HG03565 (cell line): ENCODE results near the gene ATRN.

ENCODE experiments used
- ATAC-seq: cut with Tn5 transposase; IDR thresholded peaks from one replicate; pipeline ENCODE4 v1.9.1; 2021; ENCODE audit warnings: mild to moderate bottlenecking, moderate library complexity; ENCODE audit not compliant: unreplicated experiment

The ATRN gene

DNA sequence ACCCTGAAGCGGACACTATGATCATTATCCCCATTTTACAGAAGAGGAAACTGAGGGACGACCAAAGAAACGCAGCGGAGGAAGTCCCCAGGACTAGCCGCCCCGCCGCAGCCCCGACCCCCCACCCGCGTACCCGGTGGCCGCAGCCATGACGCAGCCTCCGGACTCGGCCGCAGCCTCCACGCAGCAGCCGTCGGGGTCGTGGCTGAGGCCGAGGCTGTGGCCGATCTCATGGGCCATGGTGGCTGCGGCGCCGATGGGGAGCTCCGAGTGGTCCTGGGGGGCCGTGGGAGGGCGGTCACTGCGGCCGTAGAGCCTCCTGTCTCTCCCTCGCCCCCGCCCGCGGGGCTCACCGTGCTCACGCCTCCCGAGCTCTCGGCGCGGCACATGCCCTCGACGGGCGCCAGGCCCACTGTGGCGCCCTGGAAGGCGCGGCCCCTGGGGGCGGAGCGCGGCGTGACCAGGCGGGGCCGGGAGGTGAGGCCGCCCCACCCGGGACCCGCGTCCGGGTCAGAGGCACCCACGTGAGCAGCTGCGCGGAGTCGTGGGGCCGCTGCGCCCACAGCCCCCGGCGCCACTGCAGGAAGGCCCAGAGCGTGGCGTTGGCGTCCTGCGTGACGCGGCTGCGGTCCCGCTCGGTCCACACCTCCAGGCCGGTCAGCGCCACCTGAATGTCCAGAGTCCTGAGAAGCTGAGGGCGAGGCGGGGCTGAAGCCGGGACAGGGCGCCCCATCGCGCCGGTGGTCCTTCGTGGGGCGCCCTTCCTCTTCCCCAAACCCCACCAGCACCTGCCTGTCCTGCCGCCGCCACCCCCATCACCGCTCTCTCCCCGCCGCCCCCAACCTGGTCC lies 202.6 kb downstream of the ATRN start:
- no peak for ATAC-seq

DNA sequence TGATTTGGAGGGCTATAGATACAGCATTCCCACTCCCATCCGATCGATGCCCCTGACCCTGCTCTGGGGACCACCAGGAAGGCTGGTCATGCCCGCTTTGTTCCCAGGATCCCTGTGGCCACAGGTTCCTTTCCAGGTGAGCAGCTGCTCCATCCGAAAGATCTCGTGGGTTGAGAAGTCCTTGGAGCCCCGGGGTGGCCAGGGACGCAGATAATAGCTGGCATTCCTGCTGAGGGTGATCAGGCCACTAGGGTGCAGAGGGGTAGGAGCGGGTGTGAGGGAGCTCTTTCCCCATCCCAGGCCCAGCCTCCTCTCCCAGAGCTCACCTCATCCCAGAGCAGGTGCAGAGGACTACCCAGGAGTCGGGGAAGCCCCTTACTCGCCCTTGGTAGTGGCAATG lies 203.6 kb downstream of the ATRN start:
- ATAC-seq, result no peak

DNA sequence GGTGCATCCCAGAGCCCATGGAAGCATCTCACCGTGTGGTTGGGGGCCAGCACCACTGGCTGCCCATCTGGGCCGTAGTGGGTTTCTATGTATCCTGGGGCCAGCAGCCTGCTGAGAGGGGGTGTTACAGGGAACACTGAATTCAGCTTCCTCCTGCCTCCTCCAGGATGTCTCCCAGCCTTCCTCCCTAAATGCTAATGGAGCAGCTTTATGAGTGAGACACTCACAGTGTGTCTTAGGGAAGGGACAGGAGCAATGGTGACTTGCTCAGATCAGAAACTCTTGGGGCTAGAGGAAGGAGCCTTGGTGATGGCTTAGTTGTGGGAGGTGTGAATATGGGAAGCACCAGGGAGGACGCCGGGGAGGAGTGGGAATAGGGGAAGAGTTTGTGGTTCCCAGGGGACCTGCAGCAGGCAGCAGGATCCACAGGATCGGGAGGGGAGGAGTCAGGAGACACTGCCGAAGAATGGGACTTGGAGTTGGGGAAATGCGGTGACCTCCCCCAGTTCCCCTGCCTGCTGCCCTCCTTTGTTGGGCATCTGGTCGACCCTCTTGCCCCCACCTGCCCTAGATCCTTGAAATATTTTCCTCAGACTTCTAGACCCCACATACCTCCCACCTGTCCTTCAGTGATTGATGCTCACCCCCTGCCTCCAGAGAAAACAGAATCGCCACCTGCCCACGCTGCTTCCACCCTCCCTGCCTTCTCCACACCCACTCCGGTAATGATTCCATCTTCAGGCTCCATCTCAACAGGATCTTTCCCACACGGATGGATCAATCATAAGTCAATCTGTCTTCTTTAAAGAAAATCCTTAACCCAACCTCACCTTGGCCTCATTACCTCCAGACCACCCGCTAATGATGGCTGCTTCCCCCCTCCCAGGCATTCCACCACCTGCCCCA lies 204.4 kb downstream of the ATRN start:
- ATAC-seq, result no peak

DNA sequence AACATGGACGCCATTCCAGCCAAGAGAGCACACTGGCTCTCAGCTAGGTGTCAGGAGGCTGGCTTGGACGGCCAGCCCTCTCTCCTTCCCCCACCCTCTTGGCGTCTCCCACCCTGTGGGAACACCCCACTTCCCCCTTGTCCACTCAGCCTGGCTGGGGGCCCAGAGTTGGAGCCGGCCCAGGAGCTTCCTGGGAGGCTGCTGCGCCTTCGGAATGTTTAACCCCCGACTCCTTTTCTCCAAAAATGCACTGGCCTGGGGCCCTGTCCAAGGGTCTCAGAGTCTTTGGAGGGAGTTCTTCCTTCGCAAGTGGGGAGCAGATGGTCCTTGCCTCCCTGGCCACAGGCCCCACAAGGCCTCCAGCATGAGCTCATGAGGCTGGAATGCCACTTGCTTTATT lies 206.9 kb downstream of the ATRN start:
- ATAC-seq, result no peak

DNA sequence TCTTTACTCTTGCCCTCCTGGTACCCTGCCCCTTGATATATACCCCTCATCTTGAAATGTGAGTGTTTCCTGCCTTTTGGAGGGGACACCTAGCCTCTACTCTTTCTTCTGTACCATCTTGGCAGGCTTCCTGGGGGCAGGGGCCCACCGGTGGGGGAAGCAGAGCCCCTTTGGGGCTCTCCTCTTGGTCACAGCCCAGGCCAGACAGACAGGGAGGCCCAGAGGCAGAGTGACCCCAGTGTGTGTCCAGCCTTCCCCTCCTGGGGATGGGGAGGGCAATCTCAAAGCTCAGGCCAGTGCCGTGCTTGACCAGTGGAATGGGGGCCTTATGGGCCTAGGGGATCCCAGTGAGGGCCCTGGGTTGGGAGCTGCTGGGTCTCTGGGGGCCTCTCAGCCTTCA lies 207.4 kb downstream of the ATRN start:
- no peak for ATAC-seq

DNA sequence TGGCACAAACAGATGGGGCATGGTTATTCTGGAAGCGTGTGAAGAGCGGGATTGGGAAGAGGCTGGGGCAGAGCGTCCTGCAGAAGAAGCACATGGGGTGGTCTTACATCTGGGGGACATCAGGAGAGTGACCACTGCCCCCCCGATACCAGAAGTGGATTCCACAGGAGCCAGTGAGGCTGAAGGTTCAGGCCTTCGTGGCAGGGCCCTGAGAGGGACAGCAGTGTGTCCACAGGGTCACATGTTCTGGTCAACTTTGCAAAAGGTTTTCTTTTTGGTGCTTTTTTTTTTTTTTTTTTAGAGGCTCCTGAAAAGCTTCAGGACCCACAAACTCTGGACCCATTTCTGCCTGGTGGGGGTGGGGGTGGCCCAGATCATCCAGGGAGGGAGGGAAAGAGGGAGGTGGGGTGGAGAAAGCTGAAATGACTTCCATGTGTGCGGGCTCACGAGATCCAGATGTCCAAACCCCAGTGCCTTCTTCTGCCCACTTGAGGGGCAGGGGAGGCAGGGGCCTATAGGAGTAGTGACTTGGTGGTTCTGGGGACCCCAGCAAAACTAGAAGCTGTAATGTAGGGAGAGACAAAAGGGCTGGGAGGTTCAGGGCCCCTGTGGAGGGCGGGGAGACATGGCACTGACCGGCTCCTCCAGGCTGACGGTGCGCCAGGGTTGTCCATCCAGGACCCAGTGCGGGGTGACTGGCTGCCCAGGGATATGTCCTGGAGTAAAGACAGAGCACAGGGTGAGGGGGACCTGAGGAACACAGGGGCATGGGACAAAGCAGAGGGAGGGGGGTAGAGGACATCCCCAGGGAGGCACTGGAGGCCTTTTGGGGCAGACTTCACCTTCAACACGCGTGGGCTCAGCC lies 208.3 kb downstream of the ATRN start:
- no peak for ATAC-seq

DNA sequence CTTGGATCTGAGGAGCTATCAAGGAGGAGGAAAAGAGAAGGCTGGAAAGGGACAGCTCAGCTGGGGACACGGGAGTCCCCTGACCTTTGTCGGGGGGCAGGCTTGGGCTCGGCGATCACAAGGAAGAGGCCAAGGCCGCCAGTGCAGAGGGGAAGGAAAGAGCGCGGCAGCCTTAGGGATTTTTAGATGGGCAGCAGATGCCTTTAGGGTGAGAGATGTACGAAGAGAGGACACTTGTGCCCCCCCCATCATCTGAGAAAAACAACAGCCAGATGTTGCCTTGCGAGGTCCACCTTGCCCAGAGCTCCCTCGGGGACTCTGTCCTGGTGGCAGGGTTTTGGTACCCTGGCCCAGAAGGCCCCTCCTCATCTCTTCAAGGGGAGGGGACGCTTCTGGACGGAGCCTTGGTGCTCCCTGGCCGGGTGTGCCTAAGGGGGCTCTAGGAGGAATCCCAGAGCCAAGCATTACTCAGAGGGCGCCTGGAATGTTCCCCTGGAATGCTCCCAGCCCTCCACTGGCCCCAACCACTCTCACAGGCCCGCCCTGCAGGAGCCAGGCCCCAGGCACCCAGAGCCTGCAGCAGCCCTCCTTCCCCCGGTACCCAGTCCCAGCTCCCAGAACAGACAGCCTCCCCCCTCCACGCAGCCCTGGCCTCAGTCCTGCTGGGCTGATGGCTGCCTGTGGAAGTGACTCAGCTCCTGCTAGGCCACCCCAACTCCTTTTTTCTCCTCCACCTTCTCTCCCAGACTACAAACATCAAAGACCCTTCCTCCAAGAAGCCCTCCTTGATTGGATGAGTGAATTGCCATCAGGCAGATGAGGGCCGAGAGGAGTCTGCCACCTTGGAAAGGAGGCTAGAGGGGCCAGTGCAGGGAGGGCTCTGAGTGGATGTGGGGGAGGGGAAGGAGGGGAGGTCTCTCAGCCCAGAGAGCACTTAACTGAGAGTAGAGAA lies 209.2 kb downstream of the ATRN start:
- no peak for ATAC-seq

DNA sequence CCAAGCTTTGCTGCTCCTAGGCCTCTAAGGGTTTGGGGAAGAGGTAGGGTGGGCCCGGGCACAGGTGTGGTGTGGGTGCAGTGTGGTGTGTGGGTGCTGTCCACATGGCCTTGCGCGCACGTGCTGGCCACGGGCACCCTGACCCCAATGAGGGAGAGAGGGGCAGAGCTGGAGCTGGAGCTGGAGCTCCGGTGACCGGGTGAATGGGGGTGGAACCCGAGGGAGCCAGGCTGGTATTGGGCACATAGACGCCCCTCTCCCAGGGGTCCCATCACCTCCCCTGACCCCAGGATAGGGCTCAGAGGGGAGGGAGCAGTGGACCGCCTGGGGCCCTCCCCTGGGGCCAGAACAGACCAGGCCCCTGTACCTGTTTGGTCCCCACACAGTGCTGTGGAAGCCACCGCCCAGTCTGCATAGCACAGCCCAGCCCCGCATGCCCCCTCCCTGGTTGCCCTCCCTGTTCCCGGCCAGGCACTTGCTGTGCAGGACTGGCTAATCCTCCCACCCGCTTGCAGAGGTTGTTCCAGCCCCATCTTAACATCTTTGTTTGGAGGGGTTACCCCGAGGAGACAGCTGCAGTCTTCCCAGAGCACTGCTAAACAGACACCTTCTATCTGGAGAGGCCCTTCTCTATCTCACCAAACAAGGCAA lies 210.0 kb downstream of the ATRN start:
- no peak for ATAC-seq

DNA sequence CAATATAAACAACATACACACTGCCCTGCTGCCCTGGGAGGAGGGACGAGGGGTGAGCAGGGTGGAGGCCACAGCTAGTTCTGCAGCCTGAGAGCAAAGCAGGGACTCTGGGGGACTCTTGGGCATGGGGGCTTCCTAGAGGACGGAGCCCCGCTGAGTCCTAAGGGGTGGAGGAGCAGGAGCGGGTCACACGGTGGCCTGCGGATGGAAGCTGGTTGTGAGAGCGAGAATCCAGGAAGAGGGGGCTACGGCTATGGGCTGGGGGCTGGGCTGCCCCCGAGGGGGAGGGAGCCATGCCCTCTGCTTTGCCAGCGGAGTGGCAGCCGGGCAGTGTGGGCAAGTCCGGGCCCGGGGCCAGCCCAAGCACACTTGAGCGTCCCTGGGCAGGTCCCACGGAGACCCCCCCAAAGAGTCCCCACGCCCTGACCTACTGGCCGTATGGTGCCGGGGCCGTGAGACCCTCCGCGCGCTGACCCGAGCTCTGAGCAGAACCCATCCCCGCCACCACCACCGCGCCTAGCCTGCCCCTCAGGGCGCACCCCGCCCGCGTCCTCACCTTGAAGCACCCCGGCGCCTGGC lies 210.6 kb downstream of the ATRN start:
- ATAC-seq, result no peak

DNA sequence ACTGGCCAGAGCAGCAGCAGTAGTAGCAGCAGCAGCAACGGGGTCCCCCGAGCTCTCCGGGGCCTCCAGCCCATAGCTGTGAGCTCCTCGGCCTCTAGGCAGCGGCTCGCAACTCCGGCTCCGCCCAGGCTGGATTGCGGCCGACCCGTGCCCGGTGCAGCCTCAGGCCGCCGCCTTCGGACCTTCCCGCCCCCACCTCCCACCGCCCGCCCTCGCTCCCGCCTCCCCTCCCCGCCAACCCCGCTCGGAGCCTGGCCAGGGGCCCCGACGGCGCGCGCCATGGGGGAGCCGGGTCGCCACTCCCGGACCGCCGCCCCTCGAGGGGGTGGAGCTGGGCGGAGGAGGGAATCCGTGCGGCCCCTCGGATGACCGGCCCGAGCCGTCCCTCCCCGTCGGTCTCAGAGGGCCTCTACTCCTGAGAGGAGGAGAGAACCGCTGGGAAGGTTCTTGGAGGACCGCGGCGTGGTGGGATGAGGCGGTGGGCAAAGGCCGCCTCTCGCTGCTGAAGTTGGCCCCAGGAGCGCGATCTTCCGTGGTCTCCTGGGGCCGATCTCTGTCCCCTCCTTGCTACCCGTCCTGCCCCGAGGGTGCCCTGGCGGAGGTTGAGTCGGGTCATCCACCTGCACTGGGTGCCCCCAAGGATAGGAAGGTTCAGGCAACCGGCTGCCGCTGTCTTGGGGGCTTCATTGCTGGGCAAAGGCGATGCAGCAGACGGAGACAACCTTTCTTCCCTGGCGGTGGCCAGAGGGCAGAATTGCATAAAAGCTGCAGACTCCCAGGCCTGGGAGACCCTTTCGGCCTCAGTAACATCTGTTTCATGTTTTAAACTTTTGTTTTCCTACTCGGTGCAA lies 211.3 kb downstream of the ATRN start, which contains the start of gene ADAM33:
Gene ADAM33, minus strand, starts transcription at position 80 of the 851 bp plus-strand sequence. Its CDS starts 6 bp downstream, at position 74.
- ATAC-seq, result no peak

DNA sequence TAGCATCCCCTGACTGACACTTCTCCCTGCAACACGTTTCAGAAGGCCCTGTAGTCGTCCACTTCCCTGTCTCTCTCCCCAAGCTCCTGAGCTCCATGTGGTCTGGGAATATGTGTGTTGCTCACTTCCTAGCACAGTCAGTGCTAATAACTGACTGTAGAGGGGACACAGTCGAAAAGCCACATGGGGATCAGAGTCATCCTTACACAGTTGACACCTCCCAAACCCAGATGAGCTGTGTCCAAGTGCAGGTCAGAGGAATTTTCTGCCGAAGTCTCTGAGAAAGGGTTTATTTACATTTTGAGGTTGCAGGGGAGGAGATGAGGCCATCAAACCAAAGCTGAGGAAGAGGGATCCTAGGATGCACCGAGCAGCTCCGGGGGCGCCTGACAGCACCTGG lies 214.5 kb downstream of the ATRN start:
- ATAC-seq, result no peak

DNA sequence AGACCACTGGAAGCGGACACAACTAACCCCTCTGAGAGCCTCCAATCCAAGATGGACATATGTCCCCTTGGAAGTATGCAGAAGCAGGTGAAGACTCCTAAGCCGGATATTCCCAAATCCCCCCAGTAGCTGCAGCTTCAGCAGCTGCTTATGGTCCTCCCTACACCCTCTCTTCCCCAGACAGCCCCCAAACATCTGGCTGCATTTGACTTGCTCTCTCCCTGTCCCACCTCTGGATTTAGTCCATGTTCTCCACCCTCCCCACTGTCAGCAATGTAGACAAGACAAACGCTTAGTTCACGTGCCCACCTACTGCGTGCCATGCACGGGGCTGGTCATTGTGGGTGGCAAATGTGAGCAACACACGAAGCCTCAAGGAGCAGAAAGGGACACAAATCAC lies 215.6 kb downstream of the ATRN start:
- no peak for ATAC-seq

DNA sequence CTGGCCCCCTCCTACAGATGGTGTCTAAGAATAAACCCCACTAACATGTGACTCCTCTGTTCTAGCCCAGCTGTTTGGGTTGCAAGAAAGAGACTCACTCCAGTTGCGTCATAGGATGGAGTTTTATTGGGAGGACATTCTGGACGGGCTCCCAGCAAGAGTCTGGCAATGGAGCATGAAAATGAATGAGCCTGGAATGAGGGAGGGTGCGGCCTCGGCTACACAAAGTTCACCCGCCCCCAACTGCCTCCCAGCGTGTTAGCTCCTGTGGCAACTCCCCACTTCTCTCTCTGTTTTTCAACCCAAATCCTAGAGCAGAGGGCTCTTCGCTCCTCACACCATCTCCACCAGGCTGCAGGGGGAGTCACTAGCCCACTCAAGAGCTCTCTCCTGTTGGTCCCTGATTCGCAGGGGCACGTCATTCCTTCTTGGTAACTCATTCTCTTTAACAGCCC lies 216.1 kb downstream of the ATRN start:
- no peak for ATAC-seq

DNA sequence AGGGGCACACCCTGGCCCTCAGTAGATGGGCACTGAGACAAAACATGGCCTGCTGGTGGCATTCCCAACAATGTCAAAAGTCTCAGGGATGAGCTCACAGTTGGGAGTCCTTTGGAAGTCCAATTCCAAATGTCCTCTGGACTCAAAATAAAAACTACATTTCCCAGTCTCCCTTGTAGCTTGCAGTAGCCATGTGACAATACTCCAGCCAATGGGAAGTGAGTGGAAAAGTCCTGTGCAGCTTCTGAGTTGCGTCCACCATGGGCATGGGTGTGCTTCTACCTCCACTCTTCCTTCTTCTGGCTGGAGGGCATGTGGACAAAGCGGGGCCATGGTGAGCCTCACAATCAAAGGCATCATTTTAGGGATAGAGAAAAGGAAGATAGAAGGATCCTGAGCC lies 216.8 kb downstream of the ATRN start:
- ATAC-seq, result no peak

DNA sequence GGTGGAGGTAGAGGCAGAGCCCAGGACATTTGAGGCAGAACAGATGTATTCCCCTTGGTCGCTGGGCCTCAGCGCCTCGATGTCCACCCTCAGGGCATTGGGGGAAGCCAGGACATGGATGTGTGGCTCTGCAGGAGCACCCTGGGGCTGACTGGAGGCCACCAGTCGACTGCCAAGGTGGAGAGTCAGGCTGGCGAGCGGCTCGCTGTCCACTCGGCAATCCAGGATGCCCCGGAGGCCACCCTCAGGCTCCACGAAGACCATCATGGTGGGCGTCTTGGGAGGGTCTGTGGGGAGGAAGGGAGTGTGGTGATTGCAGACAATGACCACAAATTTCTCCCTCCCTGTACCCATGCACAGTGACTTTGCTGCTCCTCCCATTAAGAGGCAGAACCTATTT lies 219.2 kb downstream of the ATRN start:
- no peak for ATAC-seq

DNA sequence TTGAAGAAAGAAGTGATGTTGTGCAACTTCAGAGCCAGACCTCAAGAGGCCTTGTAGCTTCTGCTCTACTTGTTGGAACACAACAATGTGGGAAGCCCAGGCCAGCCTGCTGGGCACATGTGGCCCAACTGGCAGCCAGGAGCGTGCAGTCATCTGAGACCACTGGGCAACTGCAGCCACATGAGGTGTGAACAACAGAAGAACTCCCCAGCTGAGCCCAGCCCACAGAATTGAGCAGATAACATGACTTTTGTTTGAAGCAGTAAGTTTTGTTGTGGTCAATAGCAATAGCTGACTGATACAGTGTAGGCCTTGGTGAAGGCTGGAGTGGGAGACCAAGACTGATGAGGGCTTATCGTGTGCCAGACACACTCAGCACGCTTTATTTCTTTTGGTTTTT lies 219.6 kb downstream of the ATRN start:
- no peak for ATAC-seq

DNA sequence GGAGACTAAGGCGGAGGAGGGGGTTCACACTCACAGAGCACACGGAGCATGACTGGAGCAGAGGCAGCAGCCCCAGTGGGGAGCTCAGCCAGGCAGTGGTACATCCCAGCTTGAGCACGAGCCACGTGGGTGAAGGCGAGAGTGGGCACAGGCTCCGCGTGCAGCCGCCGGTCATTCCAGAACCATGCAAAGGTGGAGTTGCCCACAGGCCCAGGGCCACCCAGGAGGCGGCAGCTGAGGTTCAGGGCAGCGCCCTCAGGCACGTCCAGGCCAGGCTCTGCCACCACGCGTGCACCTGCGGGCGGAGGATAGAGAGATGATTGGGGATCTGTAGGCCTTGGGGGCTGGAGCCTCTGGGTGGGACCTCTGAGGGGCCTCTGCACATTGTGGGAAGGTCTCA lies 220.5 kb downstream of the ATRN start:
- no peak for ATAC-seq

DNA sequence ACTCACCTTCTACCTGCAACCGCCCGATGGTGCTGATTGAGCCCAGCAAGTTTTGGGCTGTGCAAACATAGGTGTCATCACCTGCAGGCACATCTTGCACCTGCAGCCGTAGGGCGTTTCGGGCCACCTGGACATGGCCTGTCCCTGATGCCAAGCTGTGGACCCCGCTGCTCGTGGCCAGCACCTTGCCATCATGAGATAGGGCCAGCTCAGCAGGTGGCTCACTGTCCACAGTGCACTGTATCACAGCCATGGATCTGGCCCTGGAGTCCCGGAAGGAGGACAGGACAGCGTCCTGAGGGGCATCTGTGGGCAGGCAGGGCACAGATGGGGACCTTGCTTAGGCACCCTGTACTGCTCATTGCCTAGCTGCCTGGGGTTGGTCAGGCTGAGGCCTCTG lies 221.1 kb downstream of the ATRN start:
- ATAC-seq, result no peak
